ENCODE results near the gene STK25. TPM values are rescaled to one million over a fixed set of nuclear protein-coding genes. Genes with fewer than 3 reads are reported as not detected.

Gene STK25
- total and polyA plus RNA-seq, 3 donors from 2014 or later: 200 to 250 (median 224) TPM

DNA sequence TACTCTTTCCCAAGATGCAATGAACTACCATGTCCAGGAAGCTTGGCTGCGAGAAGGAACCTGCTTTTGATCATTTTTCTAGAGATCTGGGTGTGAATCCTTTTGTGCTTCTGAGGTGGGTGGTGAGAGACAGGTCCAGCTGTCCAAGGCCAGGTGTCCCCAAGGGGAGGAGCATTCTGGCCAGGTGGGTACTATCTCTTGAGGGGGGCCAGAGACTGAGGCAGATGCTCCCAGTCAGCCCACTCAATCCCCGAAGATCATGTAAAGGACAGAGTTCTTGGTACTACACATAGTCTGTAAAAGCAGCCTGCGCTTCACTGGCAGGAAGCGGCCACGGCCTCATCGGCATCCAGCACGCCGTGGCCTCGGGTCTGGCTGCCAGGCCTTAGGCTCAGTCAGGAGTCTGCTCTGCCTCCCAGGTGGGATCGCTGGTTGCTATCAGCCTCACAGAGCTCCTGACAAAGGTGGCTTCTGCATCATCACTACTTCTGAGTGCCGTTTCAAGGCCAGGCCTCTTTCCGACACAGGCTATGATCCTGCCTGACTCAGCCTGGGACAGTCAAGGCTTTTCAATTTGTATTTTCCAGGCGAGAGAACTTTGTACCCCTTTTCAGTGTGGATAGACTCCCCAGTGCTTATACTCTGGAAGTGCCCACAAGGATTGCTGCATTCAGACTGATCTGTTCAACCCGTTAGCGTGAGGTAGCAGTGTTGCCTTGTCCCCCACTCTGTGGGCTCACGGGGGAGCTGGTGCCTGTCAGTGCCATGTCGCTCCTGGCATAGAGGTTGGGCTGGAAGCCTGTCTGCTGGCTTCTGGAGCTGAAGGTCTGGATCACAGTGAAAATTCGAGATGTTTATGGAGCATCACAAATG, 29.1 kb downstream of the STK25 start:
- no peaks in the 10 kb centered on the region for H3K27me3 ChIP-seq
- DNase-seq: no peak
- H3K9me3 ChIP-seq: no peaks in the 10 kb centered on the region
- TF ChIP-seq POLR2A (IDR thresholded peaks at IDR 0.05): no peak
- TF ChIP-seq, protein P1, sequence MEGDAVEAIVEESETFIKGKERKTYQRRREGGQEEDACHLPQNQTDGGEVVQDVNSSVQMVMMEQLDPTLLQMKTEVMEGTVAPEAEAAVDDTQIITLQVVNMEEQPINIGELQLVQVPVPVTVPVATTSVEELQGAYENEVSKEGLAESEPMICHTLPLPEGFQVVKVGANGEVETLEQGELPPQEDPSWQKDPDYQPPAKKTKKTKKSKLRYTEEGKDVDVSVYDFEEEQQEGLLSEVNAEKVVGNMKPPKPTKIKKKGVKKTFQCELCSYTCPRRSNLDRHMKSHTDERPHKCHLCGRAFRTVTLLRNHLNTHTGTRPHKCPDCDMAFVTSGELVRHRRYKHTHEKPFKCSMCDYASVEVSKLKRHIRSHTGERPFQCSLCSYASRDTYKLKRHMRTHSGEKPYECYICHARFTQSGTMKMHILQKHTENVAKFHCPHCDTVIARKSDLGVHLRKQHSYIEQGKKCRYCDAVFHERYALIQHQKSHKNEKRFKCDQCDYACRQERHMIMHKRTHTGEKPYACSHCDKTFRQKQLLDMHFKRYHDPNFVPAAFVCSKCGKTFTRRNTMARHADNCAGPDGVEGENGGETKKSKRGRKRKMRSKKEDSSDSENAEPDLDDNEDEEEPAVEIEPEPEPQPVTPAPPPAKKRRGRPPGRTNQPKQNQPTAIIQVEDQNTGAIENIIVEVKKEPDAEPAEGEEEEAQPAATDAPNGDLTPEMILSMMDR (IDR thresholded peaks at IDR 0.05): no peak
- no peak overlapping the region for H3K4me3 ChIP-seq
- intact Hi-C loops (cut with DNase I; ENCODE audit: low total_unique reads): no loop called here
- H3K4me1 ChIP-seq: no peaks in the 10 kb centered on the region
- 91 to 95% methylated on average over 15 to 18 of the region's 18 CpGs for WGBS, 2 donors
- H3K27ac ChIP-seq: no peak overlapping the region
- no peaks in the 10 kb centered on the region for H3K36me3 ChIP-seq (ENCODE audit: low read depth, missing control alignments)

DNA sequence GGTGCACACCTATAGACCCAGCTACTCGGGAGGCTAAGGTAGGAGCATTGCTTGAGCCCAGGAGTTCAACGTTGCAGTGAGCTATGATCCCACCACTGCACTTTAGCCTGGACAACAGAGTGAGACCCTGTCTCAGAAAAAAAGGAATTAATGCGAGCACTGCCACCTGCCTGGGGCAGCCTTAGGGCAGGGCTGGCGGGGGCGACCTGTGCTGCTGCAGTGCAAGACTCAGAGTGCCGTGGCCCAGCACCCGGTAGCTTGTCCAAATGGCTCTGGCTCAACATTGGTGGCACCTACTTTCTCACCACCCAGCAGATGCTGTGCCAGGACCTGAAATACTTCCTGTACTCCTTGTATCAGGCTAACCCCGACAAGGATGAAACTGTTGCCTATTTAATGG, 30.2 kb downstream of the STK25 start:
- Histone ChIP-seq H3K27ac (no peak overlapping the region), H3K4me3 (no peak overlapping the region), H3K36me3 (ENCODE audit: low read depth, missing control alignments) (no peaks in the 10 kb centered on the region), H3K4me1 (no peaks in the 10 kb centered on the region), H3K27me3 (no peaks in the 10 kb centered on the region), H3K9me3 (no peaks in the 10 kb centered on the region)
- 89 to 95% methylated on average over 8 of the region's 8 CpGs for WGBS, 2 donors
- TF ChIP-seq, protein P1 (IDR thresholded peaks at IDR 0.05): no peak
- TF ChIP-seq POLR2A (IDR thresholded peaks at IDR 0.05): no peak
- intact Hi-C loops (cut with DNase I; ENCODE audit: low total_unique reads): no loop called here
- DNase-seq: no peak

DNA sequence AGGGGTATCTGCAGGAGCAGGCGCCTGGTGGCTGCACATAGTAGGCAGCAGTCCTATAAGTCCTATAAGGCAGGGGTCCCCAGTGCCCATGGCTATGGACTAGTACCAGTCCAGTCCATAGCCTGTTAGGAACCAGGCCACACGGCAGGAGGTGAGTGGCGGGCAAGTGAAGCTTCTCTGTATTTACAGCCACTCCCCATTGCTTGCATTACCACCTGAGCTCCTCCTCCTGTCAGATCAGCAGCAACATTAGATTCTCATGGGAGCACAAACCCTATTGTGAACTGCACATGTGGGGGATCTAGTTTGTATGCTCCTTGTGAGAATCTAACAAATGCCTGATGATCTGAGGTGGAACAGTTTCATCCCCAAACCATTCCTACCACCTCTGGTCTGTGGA, 33.1 kb downstream of the STK25 start:
- TF ChIP-seq POLR2A (IDR thresholded peaks at IDR 0.05): no peak
- TF ChIP-seq, protein P1 (IDR thresholded peaks at IDR 0.05): no peak
- intact Hi-C loops (cut with DNase I; ENCODE audit: low total_unique reads): no loop called here
- H3K9me3 ChIP-seq: no peaks in the 10 kb centered on the region
- H3K4me3 ChIP-seq: no peak overlapping the region
- no peaks in the 10 kb centered on the region for H3K4me1 ChIP-seq
- H3K27ac ChIP-seq: no peak overlapping the region
- no peak for DNase-seq
- no peaks in the 10 kb centered on the region for H3K27me3 ChIP-seq
- 86 to 94% methylated on average over 3 of the region's 3 CpGs for WGBS, 2 donors
- no peaks in the 10 kb centered on the region for H3K36me3 ChIP-seq (ENCODE audit: low read depth, missing control alignments)

DNA sequence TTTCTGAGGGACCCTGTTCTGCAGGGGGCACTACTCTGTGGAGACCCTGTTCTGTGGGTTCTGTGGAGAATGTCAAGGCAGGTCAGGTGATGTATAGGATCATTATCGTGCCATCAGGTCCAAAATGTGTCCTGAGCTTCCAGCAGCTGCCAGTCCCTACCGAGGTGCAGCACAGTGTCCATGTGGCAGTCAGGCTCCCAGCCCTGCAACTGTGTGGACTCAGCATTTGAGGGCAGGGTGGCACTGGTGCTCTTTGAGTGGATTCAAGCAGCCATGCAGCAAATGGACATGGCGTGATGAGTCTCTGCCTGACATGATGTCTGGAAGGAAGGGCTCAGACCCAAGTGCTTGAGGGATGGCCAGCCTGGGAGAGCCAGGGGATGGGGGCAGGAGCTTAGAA, 35.0 kb downstream of the STK25 start:
- TF ChIP-seq, protein P1 (IDR thresholded peaks at IDR 0.05): no peak
- no peak for TF ChIP-seq POLR2A (IDR thresholded peaks at IDR 0.05)
- intact Hi-C loops (cut with DNase I; ENCODE audit: low total_unique reads): no loop called here
- Histone ChIP-seq H3K4me3 (no peak overlapping the region), H3K4me1 (no peaks in the 10 kb centered on the region), H3K27ac (no peak overlapping the region), H3K9me3 (no peaks in the 10 kb centered on the region), H3K27me3 (no peaks in the 10 kb centered on the region), H3K36me3 (ENCODE audit: low read depth, missing control alignments) (no peaks in the 10 kb centered on the region)
- no peak for DNase-seq
- WGBS, 2 donors: 100% methylated on average over 3 of the region's 3 CpGs

DNA sequence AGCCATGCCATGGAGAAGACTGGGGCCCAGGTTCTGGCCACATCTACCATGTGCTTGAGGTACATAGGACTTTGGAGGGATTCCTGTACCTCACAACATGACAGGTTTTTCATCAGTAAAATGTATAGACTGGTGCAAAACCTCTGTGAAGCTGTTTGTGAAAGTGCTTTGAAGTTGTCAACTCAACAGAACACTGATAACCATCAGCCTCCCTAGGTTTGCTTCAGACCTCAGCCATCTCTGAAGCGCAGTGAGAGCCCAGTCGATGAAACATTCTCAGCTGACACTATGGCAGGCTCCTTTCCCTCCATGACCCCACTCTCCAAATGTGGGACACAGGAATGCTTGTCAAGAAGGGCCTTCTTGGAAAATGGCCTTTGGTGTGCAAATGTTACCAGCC, 38.6 kb downstream of the STK25 start:
- 85 to 88% methylated on average over 2 of the region's 2 CpGs for WGBS, 2 donors
- DNase-seq: no peak

More for the DNA sequence above, 38.6 kb downstream of the STK25 start:
- no peaks in the 10 kb centered on the region for H3K27me3 ChIP-seq
- no peaks in the 10 kb centered on the region for H3K9me3 ChIP-seq
- TF ChIP-seq, protein P1 (IDR thresholded peaks at IDR 0.05): no peak
- TF ChIP-seq POLR2A (IDR thresholded peaks at IDR 0.05): no peak
- H3K27ac ChIP-seq: no peak overlapping the region
- intact Hi-C loops (cut with DNase I; ENCODE audit: low total_unique reads): no loop called here
- no peaks in the 10 kb centered on the region for H3K36me3 ChIP-seq (ENCODE audit: low read depth, missing control alignments)
- H3K4me1 ChIP-seq: no peaks in the 10 kb centered on the region
- H3K4me3 ChIP-seq: no peak overlapping the region

All from testis (tissue), 3 donors.